Left ventricle myocardium inferior (tissue), 1 donor: ENCODE data around the gene BPGM. TPM values are rescaled to one million over a fixed set of nuclear protein-coding genes. Genes with fewer than 3 reads are reported as not detected.

Source experiments
- DNase-seq: peaks from one replicate; pipeline ENCODE4 v3.0.0-alpha.2; 2020
- H3K27ac ChIP-seq: fragments of 200-600 bp; replicated peaks from 2 replicates; pipeline ENCODE4 v1.8.0; 2021
- H3K27me3 ChIP-seq: fragments of 200-600 bp; 2 replicates; pipeline ENCODE4 v1.8.0; 2021; ENCODE audit warnings: low read depth
- H3K36me3 ChIP-seq: fragments of 200-600 bp; 2 replicates; pipeline ENCODE4 v1.8.0; 2021
- H3K4me1 ChIP-seq: fragments of 200-600 bp; 2 replicates; pipeline ENCODE4 v1.8.0; 2021
- H3K4me3 ChIP-seq: fragments of 200-600 bp; 2 replicates; pipeline ENCODE4 v1.8.0; 2021; ENCODE audit warnings: mild to moderate bottlenecking, moderate library complexity
- H3K9me3 ChIP-seq: fragments of 200-600 bp; replicated peaks from 2 replicates; pipeline ENCODE4 v1.8.0; 2021
- CTCF ChIP-seq: fragments of 200-600 bp; IDR thresholded peaks from 2 replicates; pipeline ENCODE4 v1.8.0; 2021; ENCODE audit warnings: antibody characterized with exemption, mild to moderate bottlenecking, borderline replicate concordance
- intact Hi-C: fragments of 100-400 bp; cut with micrococcal nuclease; formaldehyde crosslinking; loops from one replicate; pipeline ENCODE4 v1.11.0; 2022
- total RNA-seq: library from RNA; stranded (reverse); fragmentation: NEBNext Ultra II Directional; extraction: Animal tissue kit (Norgen Biotek cat#: 25700); gene quantifications from one replicate; pipeline ENCODE4 v1.2.1, GENCODE V29; 2021
- donor health status: DM: no; HTN: yes; CAD: no; lungs with severe emphysema.

The BPGM gene
- total RNA-seq, 1 donor from 2014 or later, result 13.9 TPM

- DNase-seq, result no peak
- Histone ChIP-seq H3K4me1 (peaks cover 26% of the 10 kb centered on the region), H3K36me3 (no peaks in the 10 kb centered on the region), H3K27me3 (no peaks in the 10 kb centered on the region), H3K9me3 (no peaks in the 10 kb centered on the region), H3K27ac (peak overlapping the region; percentile 72), H3K4me3 (no peak overlapping the region)
- TF ChIP-seq CTCF, result no peak
- intact Hi-C loops, result no loop called here
Observed at GRCh38 chr7:134722786-134723322, 76.2 kb downstream of the BPGM start.

- intact Hi-C loops, result no loop called here
Observed at GRCh38 chr7:134723892-134724291, 77.2 kb downstream of the BPGM start.

GRCh38 chr7:134724606-134725005 lies 78.0 kb downstream of the BPGM start:
- peaks cover 30% of the 10 kb centered on the region for H3K4me1 ChIP-seq
- DNase-seq, result no peak
- intact Hi-C loops, result no loop called here
- no peaks in the 10 kb centered on the region for H3K36me3 ChIP-seq
- H3K9me3 ChIP-seq, result no peaks in the 10 kb centered on the region
- no peak overlapping the region for H3K4me3 ChIP-seq
- TF ChIP-seq CTCF, result peak; percentile 51
- peak overlapping the region; percentile 72 for H3K27ac ChIP-seq
- H3K27me3 ChIP-seq, result no peaks in the 10 kb centered on the region

More at GRCh38 chr7:134723892-134724291, 77.2 kb downstream of the BPGM start:
- no peak for DNase-seq
- no peak for TF ChIP-seq CTCF
- Histone ChIP-seq H3K27ac (peak overlapping the region; percentile 72), H3K9me3 (no peaks in the 10 kb centered on the region), H3K4me1 (peaks cover 26% of the 10 kb centered on the region), H3K27me3 (no peaks in the 10 kb centered on the region), H3K36me3 (no peaks in the 10 kb centered on the region), H3K4me3 (no peak overlapping the region)

- H3K36me3 ChIP-seq, result no peaks in the 10 kb centered on the region
Observed at GRCh38 chr7:134726581-134726980, 79.9 kb downstream of the BPGM start.

GRCh38 chr7:134727711-134728110 lies 81.1 kb downstream of the BPGM start:
- Histone ChIP-seq H3K4me3 (no peak overlapping the region), H3K27me3 (no peaks in the 10 kb centered on the region), H3K9me3 (no peaks in the 10 kb centered on the region), H3K27ac (no peak overlapping the region), H3K4me1 (peaks cover 47% of the 10 kb centered on the region), H3K36me3 (no peaks in the 10 kb centered on the region)
- no peak for DNase-seq
- no peak for TF ChIP-seq CTCF
- intact Hi-C loops, result no loop called here

More at GRCh38 chr7:134726581-134726980, 79.9 kb downstream of the BPGM start:
- no peaks in the 10 kb centered on the region for H3K27me3 ChIP-seq
- intact Hi-C loops, result no loop called here
- no peaks in the 10 kb centered on the region for H3K9me3 ChIP-seq
- H3K27ac ChIP-seq, result peak overlapping the region; percentile 13
- no peak overlapping the region for H3K4me3 ChIP-seq
- no peak for DNase-seq
- TF ChIP-seq CTCF, result no peak
- H3K4me1 ChIP-seq, result peaks cover 42% of the 10 kb centered on the region

Other genes starting within 250 kb of the BPGM start
- 280 TPM for gene AKR1B1, start 187.8 kb upstream of the BPGM start, total RNA-seq
- 0.22 TPM for gene AKR1B10, start 119.3 kb upstream of the BPGM start, total RNA-seq
- gene AKR1B15, start 97.7 kb upstream of the BPGM start, total RNA-seq, result not detected
- gene CALD1, start 132.8 kb downstream of the BPGM start, total RNA-seq, result 122 TPM